ENCODE results near the gene KY. TPM values are rescaled to one million over a fixed set of nuclear protein-coding genes. Genes with fewer than 3 reads are reported as not detected.

The KY gene
- total and polyA plus RNA-seq, 9 donors, result 34.2 to 81.8 (median 51.1) TPM

DNA sequence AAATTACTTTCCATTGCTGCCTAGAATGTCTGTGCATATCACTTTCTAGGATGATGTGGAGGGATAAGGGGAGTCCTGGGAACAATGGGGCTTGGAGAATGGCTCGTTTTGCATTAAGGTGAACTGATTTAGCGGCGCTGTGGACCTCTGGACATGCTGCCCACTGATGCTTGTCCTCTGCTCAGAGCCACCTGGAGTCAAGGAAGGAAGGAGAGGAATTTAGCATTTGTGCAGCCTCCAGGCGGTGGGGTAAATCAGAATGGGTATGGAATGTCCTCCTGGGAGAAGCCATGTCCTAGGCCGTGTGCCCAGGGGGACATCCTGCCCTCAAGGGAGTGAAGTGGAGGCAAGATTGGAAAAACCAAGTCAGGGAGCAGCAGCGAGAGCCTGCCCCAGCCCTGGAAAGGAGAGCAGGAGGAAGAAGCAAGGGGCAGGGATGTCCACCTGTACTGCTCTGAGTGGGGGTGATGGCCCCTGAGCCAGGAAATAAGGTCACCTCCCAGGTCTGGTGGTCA is 37.8 kb downstream of the KY start:
- no peaks in the 10 kb centered on the region for H3K27me3 ChIP-seq (ENCODE audit: control insufficient read depth, insufficient read depth, low read length)
- H3K36me3 ChIP-seq (ENCODE audit: control insufficient read depth, insufficient read depth, low read length), result peaks cover 48% of the 10 kb centered on the region
- no peaks in the 10 kb centered on the region for H3K9me3 ChIP-seq (replicated peaks; ENCODE audit: control insufficient read depth, low read depth, low read length)
- no peak for DNase-seq
- peaks cover 15% of the 10 kb centered on the region for H3K4me1 ChIP-seq (ENCODE audit: control insufficient read depth, insufficient read depth, low read length)
- no peak overlapping the region for H3K4me3 ChIP-seq (ENCODE audit: low read length)
- WGBS (ENCODE audit: insufficient coverage), result 75% methylated on average over 6 of the region's 6 CpGs
- H3K27ac ChIP-seq (ENCODE audit: low read length), result no peak overlapping the region

DNA sequence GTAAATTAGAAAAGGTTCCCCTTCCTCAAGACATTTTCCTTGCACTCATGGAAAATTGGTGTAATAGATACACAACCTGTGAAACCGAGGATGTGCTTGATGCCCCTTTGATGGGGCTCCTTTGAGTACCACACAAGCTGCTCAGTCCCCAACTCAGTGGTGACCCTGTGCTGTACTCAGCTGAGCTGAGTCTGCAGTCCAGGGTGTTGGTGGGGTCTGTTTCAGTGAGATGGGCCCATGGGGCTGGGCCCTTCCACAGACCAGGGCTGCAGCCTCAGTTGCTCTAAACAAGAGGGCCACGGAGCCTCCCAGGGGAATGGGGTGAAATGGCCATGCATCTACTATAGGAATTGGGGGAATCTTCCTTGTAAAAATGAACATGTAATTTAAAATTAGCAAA is 39.3 kb downstream of the KY start:
- no peaks in the 10 kb centered on the region for H3K9me3 ChIP-seq (replicated peaks; ENCODE audit: control insufficient read depth, low read depth, low read length)
- peaks cover 58% of the 10 kb centered on the region for H3K36me3 ChIP-seq (ENCODE audit: control insufficient read depth, insufficient read depth, low read length)
- H3K4me3 ChIP-seq (ENCODE audit: low read length), result no peak overlapping the region
- WGBS (ENCODE audit: insufficient coverage), result 100% methylated on average over 1 of the region's 2 CpGs
- no peak for DNase-seq
- H3K4me1 ChIP-seq (ENCODE audit: control insufficient read depth, insufficient read depth, low read length), result peaks cover 20% of the 10 kb centered on the region
- H3K27ac ChIP-seq (ENCODE audit: low read length), result no peak overlapping the region
- no peaks in the 10 kb centered on the region for H3K27me3 ChIP-seq (ENCODE audit: control insufficient read depth, insufficient read depth, low read length)

GRCh38 chr3:134610432-134611385 is 40.1 kb downstream of the KY start:
- Histone ChIP-seq H3K27me3 (ENCODE audit: control insufficient read depth, insufficient read depth, low read length) (no peaks in the 10 kb centered on the region), H3K27ac (ENCODE audit: low read length) (no peak overlapping the region), H3K4me3 (ENCODE audit: low read length) (no peak overlapping the region), H3K4me1 (ENCODE audit: control insufficient read depth, insufficient read depth, low read length) (peaks cover 20% of the 10 kb centered on the region), H3K36me3 (ENCODE audit: control insufficient read depth, insufficient read depth, low read length) (peaks cover 64% of the 10 kb centered on the region), H3K9me3 (replicated peaks; ENCODE audit: control insufficient read depth, low read depth, low read length) (no peaks in the 10 kb centered on the region)
- no peak for DNase-seq
- 72% methylated on average over 4 of the region's 11 CpGs for WGBS (ENCODE audit: insufficient coverage)

- Histone ChIP-seq H3K4me3 (ENCODE audit: low read length) (no peak overlapping the region), H3K27ac (ENCODE audit: low read length) (no peak overlapping the region), H3K36me3 (ENCODE audit: control insufficient read depth, insufficient read depth, low read length) (peaks cover 64% of the 10 kb centered on the region), H3K4me1 (ENCODE audit: control insufficient read depth, insufficient read depth, low read length) (peaks cover 20% of the 10 kb centered on the region), H3K27me3 (ENCODE audit: control insufficient read depth, insufficient read depth, low read length) (no peaks in the 10 kb centered on the region), H3K9me3 (replicated peaks; ENCODE audit: control insufficient read depth, low read depth, low read length) (no peaks in the 10 kb centered on the region)
- DNase-seq, result no peak
- 47% methylated on average over 4 of the region's 10 CpGs for WGBS (ENCODE audit: insufficient coverage)
Measured at GRCh38 chr3:134609821-134610431, 40.9 kb downstream of the KY start.

DNA sequence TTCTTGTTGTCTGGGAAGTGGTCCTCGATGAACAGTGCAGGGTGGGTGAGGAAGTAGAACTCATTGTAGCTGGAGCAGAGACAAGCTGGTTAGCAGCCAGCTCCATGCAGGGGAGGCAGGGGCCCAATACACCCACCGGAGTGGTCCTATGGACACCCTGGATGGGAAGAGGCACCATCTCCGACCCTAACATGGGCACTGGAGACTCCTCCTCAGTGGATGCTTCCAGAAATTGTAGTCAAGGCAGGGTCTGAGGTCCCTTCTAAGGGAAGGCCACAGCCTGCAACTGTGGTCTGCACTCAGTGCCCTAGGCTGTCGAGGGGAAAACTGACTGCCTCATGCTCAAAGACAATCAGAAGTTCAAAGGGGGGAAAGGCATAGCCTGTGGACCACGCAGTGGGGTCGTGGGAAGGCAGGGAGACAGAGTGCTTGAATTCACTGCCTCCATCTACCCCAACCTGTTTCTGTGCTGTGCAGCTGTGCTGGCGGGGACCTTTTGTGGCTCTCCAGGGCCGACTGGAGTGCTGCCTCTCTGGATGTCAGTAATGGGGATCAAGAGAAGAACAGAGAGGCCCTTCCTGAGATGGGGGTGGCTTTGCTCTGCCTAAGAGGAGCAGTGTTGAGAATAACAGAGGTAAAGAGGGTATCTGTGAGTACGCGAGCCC is 41.9 kb downstream of the KY start:
- WGBS (ENCODE audit: insufficient coverage), result 69% methylated on average over 7 of the region's 10 CpGs
- no peaks in the 10 kb centered on the region for H3K9me3 ChIP-seq (replicated peaks; ENCODE audit: control insufficient read depth, low read depth, low read length)

DNA sequence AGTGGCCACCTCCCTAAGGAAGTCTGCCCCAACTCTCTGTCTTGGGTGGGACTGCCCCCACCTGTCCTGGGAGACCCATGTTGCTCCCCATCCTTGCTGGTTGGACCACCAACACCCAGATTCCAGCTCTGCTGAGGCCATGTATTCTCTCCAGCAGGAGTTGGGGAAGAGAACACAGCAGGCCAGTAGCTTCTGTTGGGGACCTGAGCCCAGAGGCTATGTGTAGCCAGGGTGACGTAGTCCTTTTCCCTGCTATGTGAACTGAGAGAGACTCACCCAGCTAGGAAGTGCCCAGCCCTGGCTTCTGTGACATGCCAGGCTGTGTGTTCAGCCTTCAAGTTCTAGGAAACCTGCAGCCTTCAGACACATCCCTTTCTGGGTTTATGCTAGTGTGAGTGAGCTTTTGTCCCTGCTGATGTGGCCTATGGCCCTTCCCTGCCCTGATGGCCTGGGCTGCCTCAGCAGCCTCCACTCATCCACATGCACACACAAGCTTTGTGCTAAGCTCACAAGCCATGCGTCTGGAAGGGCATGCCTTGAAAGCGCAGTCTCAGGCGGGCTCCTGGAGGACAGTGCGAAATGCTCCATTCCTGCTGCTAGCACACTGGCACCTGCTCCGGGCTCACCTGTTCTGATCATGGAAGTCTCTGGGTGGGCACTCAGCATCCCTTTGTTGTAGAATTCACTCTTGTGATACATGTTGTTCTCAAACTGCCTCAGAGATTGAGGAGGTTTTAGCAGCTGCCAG is 42.6 kb downstream of the KY start:
- Histone ChIP-seq H3K36me3 (ENCODE audit: control insufficient read depth, insufficient read depth, low read length) (peaks cover 65% of the 10 kb centered on the region), H3K27me3 (ENCODE audit: control insufficient read depth, insufficient read depth, low read length) (no peaks in the 10 kb centered on the region), H3K27ac (ENCODE audit: low read length) (no peak overlapping the region), H3K9me3 (replicated peaks; ENCODE audit: control insufficient read depth, low read depth, low read length) (no peaks in the 10 kb centered on the region), H3K4me3 (ENCODE audit: low read length) (no peak overlapping the region), H3K4me1 (ENCODE audit: control insufficient read depth, insufficient read depth, low read length) (peaks cover 20% of the 10 kb centered on the region)
- DNase-seq, result no peak
- 96% methylated on average over 5 of the region's 6 CpGs for WGBS (ENCODE audit: insufficient coverage)

More for the DNA sequence above, 41.9 kb downstream of the KY start:
- H3K27ac ChIP-seq (ENCODE audit: low read length), result no peak overlapping the region
- H3K4me3 ChIP-seq (ENCODE audit: low read length), result no peak overlapping the region
- peaks cover 63% of the 10 kb centered on the region for H3K36me3 ChIP-seq (ENCODE audit: control insufficient read depth, insufficient read depth, low read length)
- DNase-seq, result no peak
- H3K27me3 ChIP-seq (ENCODE audit: control insufficient read depth, insufficient read depth, low read length), result no peaks in the 10 kb centered on the region
- peaks cover 20% of the 10 kb centered on the region for H3K4me1 ChIP-seq (ENCODE audit: control insufficient read depth, insufficient read depth, low read length)

DNA sequence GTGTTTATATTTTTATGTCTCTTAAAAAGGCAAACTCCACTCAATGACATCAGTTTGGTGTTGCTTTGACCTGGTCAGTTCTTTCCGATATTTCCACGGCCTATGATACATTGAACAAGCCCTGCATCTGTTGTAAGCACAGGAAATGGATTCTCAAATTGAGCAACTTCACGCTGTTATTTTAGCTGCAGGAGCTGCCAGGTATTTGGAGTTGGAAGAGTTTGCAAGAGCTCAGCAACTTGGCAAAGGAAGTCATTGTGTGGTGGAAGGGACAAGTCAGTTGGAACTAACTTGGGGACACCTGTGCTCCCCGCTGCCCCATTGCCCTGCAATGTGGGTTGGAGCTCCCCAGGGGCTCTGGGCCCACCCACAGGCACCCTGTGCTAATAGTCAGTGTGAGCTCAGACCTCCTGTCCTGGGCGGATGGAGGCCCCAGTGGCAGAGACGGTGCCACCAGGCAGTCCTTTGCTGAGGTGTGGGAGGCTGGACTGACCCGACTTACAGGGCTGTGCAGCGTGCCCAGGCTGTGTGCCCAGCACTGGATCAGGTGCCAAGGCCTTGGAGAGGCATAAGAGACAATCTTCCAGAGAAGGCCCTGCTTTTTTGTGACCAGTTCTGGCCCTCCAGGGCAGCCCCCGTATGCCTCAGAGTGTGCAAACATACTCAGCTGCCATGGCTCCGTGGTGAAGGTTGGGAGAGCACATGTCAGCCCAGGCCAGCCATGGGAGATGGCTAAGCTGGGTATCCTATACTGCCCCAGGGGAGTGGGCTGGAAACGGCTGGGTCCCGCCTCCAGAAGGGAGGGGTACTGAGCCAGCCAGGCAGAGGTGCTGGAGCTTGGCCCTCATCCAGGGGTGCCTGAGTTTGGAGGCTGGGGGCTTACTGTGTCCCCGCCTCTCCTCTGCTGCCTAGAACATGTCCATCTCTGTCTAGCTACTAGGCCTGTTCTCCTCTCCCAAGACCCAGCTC is 43.5 kb downstream of the KY start:
- H3K27me3 ChIP-seq (ENCODE audit: control insufficient read depth, insufficient read depth, low read length), result no peaks in the 10 kb centered on the region
- no peak overlapping the region for H3K4me3 ChIP-seq (ENCODE audit: low read length)
- peak; percentile 44 for DNase-seq
- WGBS (ENCODE audit: insufficient coverage), result 59% methylated on average over 11 of the region's 13 CpGs
- H3K36me3 ChIP-seq (ENCODE audit: control insufficient read depth, insufficient read depth, low read length), result peaks cover 62% of the 10 kb centered on the region
- H3K9me3 ChIP-seq (replicated peaks; ENCODE audit: control insufficient read depth, low read depth, low read length), result no peaks in the 10 kb centered on the region
- H3K4me1 ChIP-seq (ENCODE audit: control insufficient read depth, insufficient read depth, low read length), result peaks cover 23% of the 10 kb centered on the region
- H3K27ac ChIP-seq (ENCODE audit: low read length), result no peak overlapping the region

- H3K27ac ChIP-seq (ENCODE audit: low read length), result no peak overlapping the region
- H3K9me3 ChIP-seq (replicated peaks; ENCODE audit: control insufficient read depth, low read depth, low read length), result no peaks in the 10 kb centered on the region
- H3K4me3 ChIP-seq (ENCODE audit: low read length), result no peak overlapping the region
- no peaks in the 10 kb centered on the region for H3K27me3 ChIP-seq (ENCODE audit: control insufficient read depth, insufficient read depth, low read length)
- no peak for DNase-seq
- WGBS (ENCODE audit: insufficient coverage), result 50% methylated on average over 8 of the region's 12 CpGs
- peaks cover 59% of the 10 kb centered on the region for H3K36me3 ChIP-seq (ENCODE audit: control insufficient read depth, insufficient read depth, low read length)
- H3K4me1 ChIP-seq (ENCODE audit: control insufficient read depth, insufficient read depth, low read length), result peaks cover 25% of the 10 kb centered on the region
Measured at GRCh38 chr3:134606033-134607025, 44.5 kb downstream of the KY start.
